GM12891 (cell line): ENCODE results near the gene CDHR5.

Experiments used
- PAX5 ChIP-seq: IDR thresholded peaks from 2 replicates; pipeline ENCODE4 v1.6.1; 2011; ENCODE audit warnings: low read length, moderate library complexity, mild to moderate bottlenecking; ENCODE audit not compliant: insufficient read depth, severe bottlenecking
- POLR2A ChIP-seq: IDR thresholded peaks from 2 replicates; pipeline ENCODE4 v1.6.1; 2011; ENCODE audit warnings: low read depth, low read length, control low read depth
- POLR2AphosphoS5 ChIP-seq: IDR thresholded peaks from 2 replicates; pipeline ENCODE4 v1.6.1; 2011; ENCODE audit warnings: low read depth, low read length, control low read depth
- POU2F2 ChIP-seq: IDR thresholded peaks from 2 replicates; pipeline ENCODE4 v1.6.1; 2011; ENCODE audit warnings: low read depth, mild to moderate bottlenecking, control low read depth, low read length, moderate library complexity
- TAF1 ChIP-seq: IDR thresholded peaks from 2 replicates; pipeline ENCODE4 v1.6.1; 2011; ENCODE audit warnings: low read depth, low read length, control low read depth

DNA sequence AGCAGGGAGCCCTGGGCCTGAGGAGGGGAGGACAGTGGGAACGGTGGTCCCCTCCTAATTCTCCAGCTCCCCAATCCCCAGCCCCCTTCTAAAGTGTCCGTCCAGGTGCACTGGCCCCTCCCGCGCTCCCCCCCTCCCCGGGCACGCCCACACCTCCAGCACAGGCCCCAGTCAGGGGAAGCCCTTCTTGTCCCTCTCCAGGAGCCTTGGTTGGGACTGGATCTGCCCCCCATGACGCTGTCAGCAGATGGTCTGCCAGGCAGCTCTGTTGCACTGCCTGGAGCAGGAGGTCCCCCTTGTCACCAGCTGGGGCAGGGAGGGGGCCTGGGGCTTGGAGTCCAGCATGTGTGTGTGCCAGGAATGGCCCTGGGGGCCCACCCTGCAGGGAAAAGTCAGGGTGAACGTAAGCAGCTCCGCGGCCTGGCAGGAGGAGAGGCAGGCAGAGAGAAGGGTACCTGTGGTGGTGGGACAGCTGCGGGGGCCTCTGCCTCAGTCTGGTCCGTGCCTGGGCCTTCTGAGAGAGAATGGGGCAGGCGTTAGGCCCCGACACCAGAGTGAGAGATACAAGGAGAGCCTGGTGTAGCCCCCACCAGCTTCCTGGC, 10.6 kb downstream of the CDHR5 start:
- TF ChIP-seq POLR2AphosphoS5, result no peak; the same call in 1 of the 2 replicates
- no peak for TF ChIP-seq TAF1
- TF ChIP-seq POLR2A, result no peak
- TF ChIP-seq POU2F2, result peak; percentile 29; the same call in 1 of the 2 replicates
- TF ChIP-seq PAX5, result no peak
